GM19025 (cell line): ENCODE results near the gene KRTAP5-7.
"Not testable (repeated sequence)": the region's sequence is repeated elsewhere in the genome, so short reads cannot be mapped to it uniquely, and the experiment has no call there.

Source experiments
- ATAC-seq: cut with Tn5 transposase; IDR thresholded peaks from one replicate; pipeline ENCODE4 v1.9.1; 2021; ENCODE audit warnings: mild to moderate bottlenecking, low read depth, moderate library complexity; ENCODE audit not compliant: unreplicated experiment

Gene KRTAP5-7, protein sequence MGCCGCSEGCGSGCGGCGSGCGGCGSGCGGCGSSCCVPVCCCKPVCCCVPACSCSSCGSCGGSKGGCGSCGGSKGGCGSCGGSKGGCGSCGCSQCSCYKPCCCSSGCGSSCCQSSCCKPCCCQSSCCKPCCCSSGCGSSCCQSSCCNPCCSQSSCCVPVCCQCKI

DNA sequence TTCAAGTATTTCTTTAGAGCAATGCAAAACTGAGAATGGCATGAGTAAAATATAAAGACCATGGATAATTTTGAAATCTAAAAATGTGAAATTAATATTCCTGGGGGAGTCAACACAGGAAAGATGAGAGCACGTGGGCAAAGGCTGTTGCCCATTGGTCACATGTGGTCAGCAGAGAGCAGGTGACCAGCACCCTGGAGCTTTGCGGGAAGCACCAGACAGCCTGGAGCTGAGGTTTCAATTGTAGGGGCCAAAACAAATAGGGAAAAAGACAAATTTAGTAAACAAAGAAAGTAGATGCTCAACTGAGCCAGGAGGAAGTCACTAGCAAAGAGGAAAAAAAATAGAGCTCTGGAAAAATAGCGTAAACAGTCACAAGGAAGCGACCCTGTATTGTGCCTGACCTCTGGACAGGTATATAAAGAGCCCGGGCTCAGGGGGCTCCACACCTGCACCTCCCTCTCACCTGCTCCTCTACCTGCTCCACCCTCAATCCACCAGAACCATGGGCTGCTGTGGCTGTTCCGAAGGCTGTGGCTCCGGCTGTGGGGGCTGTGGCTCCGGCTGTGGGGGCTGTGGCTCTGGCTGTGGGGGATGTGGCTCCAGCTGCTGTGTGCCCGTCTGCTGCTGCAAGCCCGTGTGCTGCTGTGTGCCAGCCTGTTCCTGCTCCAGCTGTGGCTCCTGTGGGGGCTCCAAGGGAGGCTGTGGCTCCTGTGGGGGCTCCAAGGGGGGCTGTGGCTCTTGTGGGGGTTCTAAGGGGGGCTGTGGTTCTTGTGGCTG, at the start of gene KRTAP5-7:
TSS of gene KRTAP5-7 (plus strand) at position 472 of the 780 bp plus-strand sequence. CDS start at position 506, 34 bp downstream.
- not testable (repeated sequence) for ATAC-seq

DNA sequence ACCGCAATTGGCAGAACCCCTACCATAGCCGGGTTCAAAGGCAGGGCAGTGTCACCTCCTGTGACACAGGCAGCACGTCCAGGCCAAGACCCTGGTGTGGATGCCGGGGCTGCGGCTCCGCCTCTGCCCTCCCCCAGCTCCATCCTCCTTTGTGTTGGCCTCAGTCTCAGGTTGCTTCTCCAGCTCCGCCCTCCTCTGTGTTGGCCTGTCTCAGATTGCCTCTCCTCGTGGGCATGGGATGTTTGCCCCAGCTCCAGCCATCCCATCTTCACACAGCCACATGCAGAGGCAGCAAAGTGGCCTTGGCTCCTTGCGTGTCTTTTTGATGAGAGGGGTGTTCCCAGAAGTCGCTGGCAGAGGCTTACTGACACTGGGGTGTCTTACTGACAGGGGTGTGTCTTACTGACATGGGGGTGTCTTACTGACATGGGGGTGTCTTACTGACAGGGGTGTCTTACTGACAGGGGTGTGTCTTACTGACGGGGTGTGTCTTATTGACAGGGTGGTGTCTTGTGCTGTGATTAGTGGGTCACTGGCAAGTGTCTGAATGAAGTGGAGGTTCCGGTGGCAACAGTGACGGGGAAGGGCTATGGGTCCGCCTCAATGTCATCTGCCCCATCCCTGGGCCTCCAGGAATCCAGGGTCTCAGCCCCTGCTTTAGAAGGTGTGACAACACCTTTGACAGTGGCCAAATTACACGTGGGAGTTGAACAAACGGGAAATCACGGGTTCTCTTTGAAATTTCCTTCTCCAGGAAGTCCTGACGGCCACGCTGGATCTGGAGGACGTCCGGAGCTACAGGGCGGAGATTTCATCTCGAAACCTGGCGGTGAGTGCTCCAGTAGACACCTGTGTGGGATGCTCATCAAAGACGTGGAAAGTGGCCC, 49.2 kb upstream of the KRTAP5-7 start:
- ATAC-seq, result no peak

DNA sequence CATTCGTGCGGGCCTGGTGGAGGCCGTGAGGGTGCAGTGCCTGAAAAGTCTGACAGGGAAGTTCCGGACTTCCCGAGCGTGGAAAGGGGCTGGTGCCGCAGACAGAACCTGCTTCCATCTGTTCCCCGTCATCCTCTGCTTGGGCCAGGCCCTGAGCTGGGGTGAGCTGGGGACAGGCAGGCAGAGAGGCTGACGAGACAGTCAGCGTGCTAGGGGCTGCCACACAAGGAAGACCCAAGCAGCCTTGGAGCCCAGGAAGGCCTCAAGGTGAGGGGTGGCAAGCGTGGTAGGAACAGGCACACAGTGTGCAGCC, 48.6 kb upstream of the KRTAP5-7 start:
- no peak for ATAC-seq

DNA sequence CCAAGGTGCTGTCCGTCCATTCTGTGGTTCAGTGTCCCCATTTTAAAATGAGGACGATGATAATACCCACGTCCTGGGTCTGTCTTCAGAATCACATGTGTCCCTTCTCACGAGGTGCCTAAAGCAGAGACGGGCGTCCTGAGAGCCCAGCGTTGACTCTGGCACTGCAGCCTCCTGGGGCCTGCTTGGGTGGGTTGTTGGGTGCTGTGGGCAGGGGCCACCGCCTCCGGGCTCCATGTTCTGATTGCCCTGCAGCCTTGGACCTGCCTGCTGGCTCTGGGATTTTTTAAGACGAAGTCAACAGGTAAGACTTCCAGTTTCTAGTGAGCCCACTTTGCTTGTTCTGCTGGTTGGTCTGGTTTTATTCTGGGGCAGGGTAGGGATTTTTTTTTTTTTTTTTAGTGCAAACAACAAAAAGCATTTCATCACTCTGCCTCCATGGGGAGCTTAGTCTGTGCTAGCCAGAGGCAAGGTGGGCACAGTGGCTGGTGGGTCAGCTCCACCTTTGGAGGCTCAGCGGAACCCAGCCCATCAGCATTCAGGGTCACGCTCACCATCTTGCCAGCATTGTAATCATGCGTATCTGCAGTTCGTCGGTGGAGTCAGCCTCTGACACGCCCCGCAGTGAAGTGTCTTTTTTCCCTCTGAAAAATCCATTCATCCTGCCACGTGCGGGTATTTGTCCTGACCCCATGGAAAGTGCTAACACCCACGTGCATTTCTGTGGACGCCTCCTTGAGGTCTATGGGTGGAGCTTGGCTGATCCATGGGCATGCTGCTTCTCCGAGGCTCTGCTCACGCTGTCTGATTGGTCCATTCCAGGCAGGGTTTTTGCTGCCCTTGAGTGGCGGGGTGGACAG, 45.7 kb upstream of the KRTAP5-7 start:
- ATAC-seq, result no peak

- ATAC-seq, result no peak
These were observed 44.9 kb upstream of the KRTAP5-7 start for GRCh38 chr11:71482216-71482615.

GRCh38 chr11:71482746-71483364, 44.2 kb upstream of the KRTAP5-7 start:
- ATAC-seq, result no peak

GRCh38 chr11:71483692-71484091, 43.4 kb upstream of the KRTAP5-7 start:
- no peak for ATAC-seq

DNA sequence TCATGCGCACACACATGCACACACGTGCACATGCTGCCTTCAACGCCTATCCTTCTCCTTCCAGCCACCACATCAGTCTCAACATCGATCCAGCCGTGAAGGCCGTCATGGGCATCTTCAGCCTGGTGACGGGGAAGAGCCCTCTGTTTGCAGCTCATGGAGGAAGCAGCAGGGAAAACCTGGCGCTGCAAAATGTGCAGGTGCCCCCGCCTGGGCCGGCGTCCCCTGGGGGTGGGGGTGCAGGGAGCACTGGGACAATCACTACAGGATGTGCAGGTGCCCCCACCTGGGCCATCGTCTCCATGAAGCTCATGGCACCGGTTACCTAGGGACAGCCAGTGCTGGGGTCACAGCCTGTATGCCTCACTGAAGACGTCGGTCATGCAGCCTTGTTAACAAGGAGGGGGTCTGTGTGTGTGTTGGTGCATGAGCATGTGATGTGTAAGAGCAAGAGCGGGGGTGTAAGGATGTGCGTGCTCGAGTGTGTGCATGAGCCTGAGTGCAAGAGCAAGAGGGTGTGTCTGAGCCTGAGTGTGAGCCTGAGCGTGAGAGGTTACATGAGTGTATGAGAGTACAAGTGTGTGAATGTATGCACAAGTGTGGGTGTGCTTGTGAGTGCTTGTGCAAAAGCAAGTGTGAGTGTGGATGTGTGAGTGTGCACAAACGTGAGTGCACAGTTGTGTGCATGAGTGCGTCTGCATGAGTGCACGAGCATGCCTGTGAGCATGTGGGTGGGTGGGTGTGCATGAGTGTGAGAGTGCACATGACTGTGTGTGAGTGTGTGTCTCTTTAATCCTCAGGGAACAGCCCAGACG, 42.6 kb upstream of the KRTAP5-7 start:
- ATAC-seq, result no peak

DNA sequence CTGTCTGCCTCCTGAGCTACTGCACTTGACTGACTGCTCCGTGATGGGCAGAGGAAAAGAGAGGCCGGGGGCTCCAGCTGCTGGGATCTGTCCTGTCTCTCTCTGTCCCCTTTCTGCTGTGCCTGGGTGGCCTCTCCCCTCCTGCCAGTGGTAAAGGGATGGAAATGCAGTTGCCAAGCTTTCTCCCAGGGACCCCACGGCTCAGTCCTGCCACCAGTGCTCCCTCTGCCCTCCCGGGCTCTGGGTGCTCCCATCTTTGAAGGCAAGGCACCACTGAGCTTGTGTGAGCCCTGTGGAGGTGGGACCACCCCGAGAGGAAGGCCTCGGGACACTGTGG, 42.0 kb upstream of the KRTAP5-7 start:
- no peak for ATAC-seq

DNA sequence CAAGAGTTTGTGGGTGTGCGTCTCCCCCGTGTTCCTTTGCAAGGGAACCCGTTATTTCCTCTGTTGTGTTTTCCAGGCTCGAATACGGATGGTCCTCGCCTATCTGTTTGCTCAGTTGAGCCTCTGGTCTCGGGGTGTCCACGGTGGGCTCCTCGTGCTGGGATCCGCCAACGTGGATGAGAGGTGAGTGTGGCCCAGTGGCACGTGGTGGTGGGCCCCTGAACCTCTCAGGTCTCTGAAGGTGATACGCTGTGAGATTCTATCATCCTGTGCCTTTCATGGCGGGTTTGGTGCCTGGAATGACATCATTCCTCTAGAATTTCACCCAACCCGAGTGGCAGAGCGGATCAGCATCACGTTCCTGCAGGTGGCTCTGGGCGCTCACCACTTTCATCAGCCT, 41.6 kb upstream of the KRTAP5-7 start:
- no peak for ATAC-seq

- no peak for ATAC-seq
These were observed 40.7 kb upstream of the KRTAP5-7 start for GRCh38 chr11:71486320-71486719.

- no peak for ATAC-seq
These were observed 38.3 kb upstream of the KRTAP5-7 start for GRCh38 chr11:71488681-71489270.

GRCh38 chr11:71489311-71490043, 37.6 kb upstream of the KRTAP5-7 start:
- ATAC-seq, result no peak

- no peak for ATAC-seq
These were observed 36.9 kb upstream of the KRTAP5-7 start for GRCh38 chr11:71490044-71490730.

DNA sequence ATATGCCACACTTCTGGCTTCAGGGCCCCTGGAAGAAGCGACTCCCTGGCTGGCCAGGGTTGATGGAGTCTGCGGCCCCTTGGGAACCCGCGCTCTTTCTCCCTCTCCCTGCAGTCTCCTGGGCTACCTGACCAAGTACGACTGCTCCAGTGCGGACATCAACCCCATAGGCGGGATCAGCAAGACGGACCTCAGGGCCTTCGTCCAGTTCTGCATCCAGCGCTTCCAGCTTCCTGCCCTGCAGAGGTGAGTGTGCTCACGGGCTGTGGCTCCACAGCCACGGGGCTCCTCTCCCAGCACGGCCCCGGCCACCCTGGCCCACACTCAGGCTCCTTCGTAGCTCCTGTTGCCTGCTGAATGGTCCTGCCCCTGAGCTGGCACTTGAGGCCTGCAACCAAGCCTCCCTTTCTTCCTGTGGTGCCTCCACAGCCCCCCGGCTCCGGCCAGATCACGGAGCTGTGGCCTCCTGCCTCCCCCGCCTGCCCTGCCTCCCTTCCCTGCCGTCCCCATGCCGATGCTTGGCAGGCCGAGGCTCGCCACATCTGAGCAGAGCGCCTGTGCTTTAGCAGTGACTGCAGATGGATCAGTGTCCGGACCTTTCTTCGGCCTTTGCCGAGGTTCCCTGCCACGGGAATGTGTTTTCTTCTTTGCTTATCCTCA, 36.2 kb upstream of the KRTAP5-7 start:
- ATAC-seq, result no peak

GRCh38 chr11:71491531-71491930, 35.5 kb upstream of the KRTAP5-7 start:
- no peak for ATAC-seq

DNA sequence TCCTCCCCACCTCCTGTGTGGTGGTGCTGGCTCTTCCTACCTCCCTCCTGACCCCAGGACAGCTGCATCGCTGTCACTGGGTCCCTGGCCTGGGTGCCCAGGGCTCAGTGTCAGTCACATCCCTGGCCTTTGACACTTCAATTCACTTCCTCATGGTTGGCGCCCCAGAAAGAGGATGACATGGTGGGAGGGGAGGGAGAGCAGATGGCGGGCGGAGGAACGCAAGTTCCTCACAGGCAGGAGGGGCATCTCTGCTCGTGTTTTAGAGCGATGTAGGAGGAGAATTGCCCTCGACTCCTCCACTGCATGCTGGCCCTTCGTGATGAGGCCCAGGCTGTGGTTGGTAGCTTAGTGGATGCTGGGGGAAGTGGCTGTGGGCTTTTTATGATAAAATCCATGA, 35.1 kb upstream of the KRTAP5-7 start:
- ATAC-seq, result no peak
